Measurements from ENCODE around the gene CHMP1A. TPM values are rescaled to one million over a fixed set of nuclear protein-coding genes. Genes with fewer than 3 reads are reported as not detected.
A peak's percentile ranks its signal among the peaks of the same experiment; 100 is the strongest.
"Not testable (repeated sequence)": the region's sequence is repeated elsewhere in the genome, so short reads cannot be mapped to it uniquely, and the experiment has no call there.

The CHMP1A gene
- total RNA-seq, 2 experiments from 2014 or later = 51.1 to 56.9 TPM

- DNase-seq (peak; percentile 96), ATAC-seq (peak; percentile 85)
- POLR2A ChIA-PET = interaction anchor here (1.2 to 2.6 kb wide), 7 partner anchors 9 to 172 kb away, joined by 5 to 11 read pairs (median 7); partner anchors contain the start of genes CHMP1A, SPATA33 and TCF25
- no peaks in the 10 kb centered on the region for H3K9me3 Mint-ChIP-seq
- no peaks in the 10 kb centered on the region for H3K36me3 Mint-ChIP-seq (ENCODE audit: low read depth)
- TF ChIP-seq CTCF (IDR thresholded peaks at IDR 0.05) = peak; percentile 15
- intact Hi-C loops (cut with micrococcal nuclease) = loop anchor here (10.0 kb wide), 1 partner anchor 93 kb away; no protein-coding TSS in a partner anchor
- CTCF ChIA-PET = interaction anchor here (1.0 to 3.4 kb wide), 15 partner anchors 8 to 372 kb away, joined by 3 to 28 read pairs (median 4); partner anchors contain the start of genes CDK10 and TCF25
- no peaks in the 10 kb centered on the region for H3K27me3 Mint-ChIP-seq
- H3K4me3 Mint-ChIP-seq = peak within 1 kb of the TSS; percentile 69
- peaks cover 18% of the 10 kb centered on the region for H3K4me1 Mint-ChIP-seq (ENCODE audit: low read depth)
- H3K27ac Mint-ChIP-seq = peak within 1 kb of the TSS; percentile 71
These were observed 44.2 kb upstream of the CHMP1A start, which contains the start of gene SPATA2L for GRCh38 chr16:89701425-89702406. TSS of gene SPATA2L (minus strand) at chr16:89701705. CDS start at chr16:89701232, 473 bp downstream.

- H3K9me3 Mint-ChIP-seq = no peaks in the 10 kb centered on the region
- ChIA-PET CTCF (interaction anchor here (0.7 to 3.4 kb wide), 42 partner anchors 9 to 373 kb away, joined by 3 to 28 read pairs (median 4); partner anchors contain the start of genes CDK10, CHMP1A, CPNE7 and SPATA33), POLR2A (interaction anchor here (1.2 to 3.6 kb wide), 11 partner anchors 8 to 172 kb away, joined by 3 to 21 read pairs (median 6); partner anchors contain the start of genes CDK10, CHMP1A, SPATA33 and TCF25)
- peak overlapping the region; percentile 25 for H3K27ac Mint-ChIP-seq
- intact Hi-C loops (cut with micrococcal nuclease) = loop anchor here (10.0 kb wide), 1 partner anchor 94 kb away; no protein-coding TSS in a partner anchor
- ATAC-seq (peak; percentile 29), DNase-seq (peak; percentile 73)
- peak overlapping the region; percentile 67 for H3K4me3 Mint-ChIP-seq
- peaks cover 23% of the 10 kb centered on the region for H3K4me1 Mint-ChIP-seq (ENCODE audit: low read depth)
- peak; percentile 24 for TF ChIP-seq CTCF (IDR thresholded peaks at IDR 0.05)
- no peaks in the 10 kb centered on the region for H3K27me3 Mint-ChIP-seq
- H3K36me3 Mint-ChIP-seq (ENCODE audit: low read depth) = peaks cover under 1% of the 10 kb centered on the region
These were observed 43.3 kb upstream of the CHMP1A start for GRCh38 chr16:89700649-89701424.

GRCh38 chr16:89700100-89700648 is 42.7 kb upstream of the CHMP1A start:
- peak; percentile 88 for TF ChIP-seq CTCF (IDR thresholded peaks at IDR 0.05)
- peak; percentile 17 for ATAC-seq
- DNase-seq = peak; percentile 98
- H3K4me3 Mint-ChIP-seq = peak overlapping the region; percentile 67
- H3K27ac Mint-ChIP-seq = peak overlapping the region; percentile 25
- no peaks in the 10 kb centered on the region for H3K9me3 Mint-ChIP-seq
- H3K27me3 Mint-ChIP-seq = no peaks in the 10 kb centered on the region
- H3K36me3 Mint-ChIP-seq (ENCODE audit: low read depth) = peaks cover 5% of the 10 kb centered on the region
- ChIA-PET POLR2A (interaction anchor here (1.3 to 3.6 kb wide), 12 partner anchors 9 to 173 kb away, joined by 3 to 21 read pairs (median 5); partner anchors contain the start of genes CDK10, CHMP1A, SPATA33 and TCF25), CTCF (interaction anchor here (0.7 to 3.4 kb wide), 44 partner anchors 8 to 374 kb away, joined by 3 to 28 read pairs (median 4); partner anchors contain the start of genes CDK10, CHMP1A, CPNE7 and SPATA33)
- intact Hi-C loops (cut with micrococcal nuclease) = loop anchor here (10.0 kb wide), 1 partner anchor 95 kb away; no protein-coding TSS in a partner anchor
- H3K4me1 Mint-ChIP-seq (ENCODE audit: low read depth) = peaks cover 27% of the 10 kb centered on the region

GRCh38 chr16:89699629-89700099 is 42.2 kb upstream of the CHMP1A start:
- not testable (repeated sequence) for H3K9me3 Mint-ChIP-seq; DNase-seq; H3K27me3 Mint-ChIP-seq; ATAC-seq; H3K36me3 Mint-ChIP-seq (ENCODE audit: low read depth); H3K27ac Mint-ChIP-seq
- ChIA-PET POLR2A (interaction anchor here (0.6 to 3.6 kb wide), 12 partner anchors 9 to 174 kb away, joined by 3 to 21 read pairs (median 4); partner anchors contain the start of genes CDK10, CHMP1A, SPATA33 and TCF25), CTCF (interaction anchor here (0.8 to 3.4 kb wide), 34 partner anchors 10 to 322 kb away, joined by 3 to 28 read pairs (median 4); partner anchors contain the start of genes CDK10, CHMP1A, CPNE7 and SPATA33)
- intact Hi-C loops (cut with micrococcal nuclease) = loop anchor here (10.0 kb wide), 1 partner anchor 95 kb away; no protein-coding TSS in a partner anchor
- H3K4me1 Mint-ChIP-seq (ENCODE audit: low read depth) = peaks cover 27% of the 10 kb centered on the region
- H3K4me3 Mint-ChIP-seq = peak overlapping the region; percentile 67

GRCh38 chr16:89698717-89699116 is 41.2 kb upstream of the CHMP1A start:
- H3K9me3 Mint-ChIP-seq; ATAC-seq; H3K4me3 Mint-ChIP-seq; DNase-seq; H3K36me3 Mint-ChIP-seq (ENCODE audit: low read depth); intact Hi-C loops (cut with micrococcal nuclease); H3K27me3 Mint-ChIP-seq; H3K27ac Mint-ChIP-seq: not testable (repeated sequence)
- H3K4me1 Mint-ChIP-seq (ENCODE audit: low read depth) = peaks cover 27% of the 10 kb centered on the region
- CTCF ChIA-PET = interaction anchor here (0.7 to 3.4 kb wide), 10 partner anchors 10 to 212 kb away, joined by 3 to 28 read pairs (median 12); partner anchors contain the start of gene CDK10
- POLR2A ChIA-PET = interaction anchor here (0.6 to 3.6 kb wide), 6 partner anchors 12 to 723 kb away, joined by 3 to 21 read pairs (median 3); partner anchors contain the start of genes CDK10, CHMP1A, SPATA33 and TCF25

Measured in activated CD8-positive, alpha-beta T cell treated with anti-CD3 and anti-CD28 coated beads for 36 hours (primary cell).